Spinal cord (tissue), 10 donors: Measurements from ENCODE around the gene DHRS7C. TPM values are rescaled to one million over a fixed set of nuclear protein-coding genes. Genes with fewer than 3 reads are reported as not detected.
A peak's percentile ranks its signal among the peaks of the same experiment; 100 is the strongest.

Experiments
- DNase-seq, 6 donors: peaks; one replicate each; pipeline versions ENCODE4 v3.0.0 to v3.0.0-alpha.2; 2013 to 2015; ENCODE audit warnings: low spot score in 6 of 6, low read depth in 4 of 6
- H3K27ac ChIP-seq: one replicate; pipeline ENCODE4 v1.5.1; 2013; ENCODE audit warnings: low read depth, low read length, control low read depth
- H3K27me3 ChIP-seq: one replicate; pipeline ENCODE4 v1.6.1; 2013; ENCODE audit warnings: low read length; ENCODE audit not compliant: control insufficient read depth, insufficient read depth
- H3K36me3 ChIP-seq: one replicate; pipeline ENCODE4 v1.6.1; 2013; ENCODE audit warnings: low read length; ENCODE audit not compliant: control insufficient read depth, insufficient read depth
- H3K4me1 ChIP-seq: one replicate; pipeline ENCODE4 v1.6.1; 2013; ENCODE audit warnings: low read length; ENCODE audit not compliant: control insufficient read depth, insufficient read depth
- H3K4me3 ChIP-seq: one replicate; pipeline ENCODE4 v1.5.1; 2013; ENCODE audit warnings: low read depth, low read length, control low read depth
- H3K9me3 ChIP-seq: one replicate; pipeline ENCODE4 v1.6.1; 2013; ENCODE audit warnings: low read length; ENCODE audit not compliant: control insufficient read depth, insufficient read depth
- WGBS: methylation state at CpG from one replicate; pipeline ENCODE4 v1.1.5; 2013; ENCODE audit warnings: missing lambda C conversion rate; ENCODE audit not compliant: insufficient coverage; 5-methylcytosine and 5-hydroxymethylcytosine counted together
- long read RNA-seq, 4 donors: transcript quantifications; one replicate each; lab custom pipeline, GENCODE V29; 2026
- polyA plus RNA-seq, 2 donors: library from polyadenylated mRNA; unstranded; fragments of 120-200 nt; gene quantifications; one replicate each; pipeline ENCODE4 v1.2.1, GENCODE V29; 2013; ENCODE audit not compliant: insufficient read length in 2 of 2
- total RNA-seq, 2 donors: library from RNA; depleted of rRNA in 1 of 2; stranded (reverse); fragments of 120-200 nt in 1 of 2; fragments of >200 nt in 1 of 2; gene quantifications; one replicate each; pipeline versions ENCODE4 v1.2.3 to v1.2.4, GENCODE V29; 2013 to 2014
- donor health status: healthy.

The DHRS7C gene, protein sequence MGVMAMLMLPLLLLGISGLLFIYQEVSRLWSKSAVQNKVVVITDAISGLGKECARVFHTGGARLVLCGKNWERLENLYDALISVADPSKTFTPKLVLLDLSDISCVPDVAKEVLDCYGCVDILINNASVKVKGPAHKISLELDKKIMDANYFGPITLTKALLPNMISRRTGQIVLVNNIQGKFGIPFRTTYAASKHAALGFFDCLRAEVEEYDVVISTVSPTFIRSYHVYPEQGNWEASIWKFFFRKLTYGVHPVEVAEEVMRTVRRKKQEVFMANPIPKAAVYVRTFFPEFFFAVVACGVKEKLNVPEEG
- total RNA-seq, result not detected
- polyA plus RNA-seq, result under 1 TPM in 1 of 2 donors, not detected in 1; 0.18 TPM
- long read RNA-seq, donor 1, result 0 reads
- long read RNA-seq, donor 2, result 0 reads
- long read RNA-seq, donor 3, result 0 reads
- long read RNA-seq, donor 4, result 0 reads

DNA sequence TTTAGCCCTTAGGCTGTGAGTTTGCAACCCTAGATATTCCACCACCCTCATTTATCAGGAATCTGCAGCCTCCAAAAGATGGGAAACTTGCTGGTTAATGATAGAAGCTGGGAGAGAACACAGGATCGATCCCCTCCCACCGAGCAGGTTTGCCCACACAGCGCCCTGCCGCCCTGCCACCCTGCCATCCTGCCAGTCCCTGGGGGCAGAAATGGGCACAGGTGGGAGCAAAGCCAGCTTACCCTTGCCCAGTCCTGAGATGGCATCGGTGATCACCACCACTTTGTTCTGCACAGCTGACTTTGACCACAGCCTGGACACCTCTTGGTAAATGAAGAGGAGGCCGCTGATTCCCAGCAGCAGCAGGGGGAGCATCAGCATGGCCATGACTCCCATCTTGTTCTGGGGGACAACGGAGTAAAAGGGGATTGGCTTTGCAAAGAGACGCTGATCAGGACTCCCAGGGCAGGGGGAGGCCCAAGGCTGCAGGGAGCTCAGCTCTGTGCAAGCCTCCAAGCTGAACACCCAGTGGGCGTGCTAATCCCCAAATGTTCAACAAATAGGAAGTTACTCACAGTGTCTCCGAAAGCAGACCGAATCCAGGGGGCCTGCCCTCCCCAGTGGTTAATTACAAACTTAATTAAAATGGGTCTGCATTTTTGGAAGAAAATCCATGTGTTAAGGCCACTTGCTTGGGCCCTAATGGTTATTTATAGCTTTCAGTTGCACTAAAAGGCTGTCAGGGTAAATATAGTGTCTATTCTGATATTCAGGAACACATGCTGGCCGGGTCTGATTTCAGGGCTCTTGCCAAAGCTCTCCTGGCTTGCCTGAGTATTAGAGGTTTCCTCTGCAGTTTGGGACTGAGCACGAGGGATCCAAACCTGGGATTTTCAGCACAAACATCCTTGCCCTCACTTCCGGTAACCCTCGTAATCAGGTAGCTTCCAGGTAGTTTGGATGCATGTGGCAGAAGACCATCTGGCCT lies at the start of gene DHRS7C:
Gene DHRS7C, minus strand, starts transcription at position 704 of the 988 bp plus-strand sequence. Its CDS starts 308 bp downstream, at position 396.
- 61% methylated on average over 9 of the region's 15 CpGs for WGBS
- Histone ChIP-seq H3K36me3 (no peaks in the 10 kb centered on the region), H3K9me3 (no peaks in the 10 kb centered on the region), H3K4me1 (peaks cover 6% of the 10 kb centered on the region), H3K27me3 (no peaks in the 10 kb centered on the region), H3K4me3 (no peak within 1 kb of the TSS), H3K27ac (no peak within 1 kb of the TSS)
- peak in 3 of 6 donors; percentile 17 to 50 (median 34) for DNase-seq

DNA sequence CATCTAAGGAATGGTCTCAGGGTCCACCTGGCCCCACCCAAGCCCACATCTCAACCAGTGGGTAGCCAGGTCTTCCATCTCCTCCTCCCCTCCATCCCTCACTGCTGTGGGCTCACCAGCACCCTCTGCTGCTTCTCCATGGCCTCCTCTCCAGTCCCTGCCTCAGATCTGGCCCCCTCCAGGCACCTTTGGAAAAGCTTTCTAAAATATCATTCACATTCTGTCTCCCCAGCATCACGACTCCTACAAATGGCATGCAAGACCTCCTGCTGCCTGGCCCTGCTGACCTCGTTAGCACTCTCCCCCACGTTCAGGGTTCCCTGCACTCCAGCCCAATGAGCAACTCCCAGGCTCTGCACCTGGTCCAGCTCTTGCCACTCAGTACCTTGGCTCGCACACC lies 48.0 kb upstream of the DHRS7C start:
- H3K27ac ChIP-seq, result no peak overlapping the region
- no peak for DNase-seq
- no peaks in the 10 kb centered on the region for H3K27me3 ChIP-seq
- peaks cover 11% of the 10 kb centered on the region for H3K4me1 ChIP-seq
- WGBS, result 49% methylated on average over 4 of the region's 4 CpGs
- H3K9me3 ChIP-seq, result no peaks in the 10 kb centered on the region
- H3K4me3 ChIP-seq, result no peak overlapping the region
- H3K36me3 ChIP-seq, result no peaks in the 10 kb centered on the region

DNA sequence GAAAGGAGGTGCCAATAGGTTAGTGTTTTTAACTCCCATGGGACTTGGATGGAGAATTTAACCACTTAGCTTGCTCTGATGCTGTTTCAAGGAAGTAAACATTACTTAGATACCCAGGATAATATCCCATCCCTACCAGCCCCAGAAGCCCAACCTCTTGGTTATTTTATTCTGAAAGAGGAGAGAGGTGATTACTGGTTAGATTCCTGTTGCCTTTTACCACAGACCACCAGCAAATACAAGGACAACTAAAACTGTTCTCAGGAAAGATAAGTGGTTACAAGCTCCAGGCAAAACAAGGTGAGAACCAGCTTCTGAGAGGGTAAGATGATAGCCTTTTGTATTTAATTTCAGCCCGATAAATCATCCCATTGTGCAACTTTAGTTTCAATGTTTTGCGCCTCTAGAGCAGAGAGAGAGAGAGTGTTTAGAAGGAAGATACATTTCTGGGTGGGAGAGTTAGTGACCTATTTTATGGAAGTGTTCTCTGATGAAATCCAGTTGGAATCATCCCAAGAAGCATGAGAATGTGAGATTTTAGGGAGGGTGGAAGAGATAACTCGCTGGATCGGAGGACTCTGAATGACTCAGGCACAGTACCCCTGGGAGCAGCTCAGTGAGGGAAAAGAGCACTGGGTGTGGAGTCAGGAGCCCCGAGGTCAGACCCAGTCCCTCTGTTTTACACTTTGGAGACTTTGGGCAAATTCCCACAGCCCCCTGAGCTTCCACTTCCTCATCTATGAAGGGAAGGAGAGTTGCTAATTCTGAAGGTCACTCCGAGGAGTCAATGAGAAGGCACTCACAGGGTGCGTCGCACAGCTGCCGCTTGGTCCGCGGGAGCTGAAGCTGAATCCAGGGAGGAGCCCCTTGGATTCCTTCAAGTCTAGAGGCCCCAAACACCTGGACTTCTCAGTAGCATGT lies 46.4 kb upstream of the DHRS7C start:
- Histone ChIP-seq H3K27me3 (no peaks in the 10 kb centered on the region), H3K9me3 (no peaks in the 10 kb centered on the region), H3K4me3 (no peak overlapping the region), H3K36me3 (no peaks in the 10 kb centered on the region), H3K4me1 (peaks cover 11% of the 10 kb centered on the region), H3K27ac (no peak overlapping the region)
- DNase-seq, result peak in 1 of 6 donors; percentile 11
- 90% methylated on average over 7 of the region's 11 CpGs for WGBS

DNA sequence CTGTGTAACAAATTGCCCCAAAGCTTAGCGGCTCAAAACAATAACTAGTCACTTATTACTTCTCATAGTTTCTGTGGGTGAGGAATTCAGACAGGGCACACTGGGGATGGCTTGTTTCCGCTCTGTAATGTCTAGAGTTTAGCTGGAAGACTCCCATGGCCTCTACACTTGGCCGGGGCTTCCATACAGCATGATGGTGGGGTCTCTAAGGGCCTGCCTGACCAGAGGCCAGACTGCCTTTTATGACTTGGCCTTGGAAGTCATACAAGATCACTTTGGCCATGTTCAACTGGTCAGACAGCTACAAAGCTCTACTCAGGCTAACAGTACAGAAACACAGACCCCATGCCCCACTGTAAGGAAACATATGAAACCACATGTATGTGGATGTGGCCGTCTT lies 42.5 kb upstream of the DHRS7C start:
- Histone ChIP-seq H3K27me3 (no peaks in the 10 kb centered on the region), H3K4me1 (no peaks in the 10 kb centered on the region), H3K4me3 (no peak overlapping the region), H3K36me3 (no peaks in the 10 kb centered on the region), H3K27ac (no peak overlapping the region), H3K9me3 (no peaks in the 10 kb centered on the region)
- 100% methylated on average over 2 of the region's 4 CpGs for WGBS
- DNase-seq, result no peak

DNA sequence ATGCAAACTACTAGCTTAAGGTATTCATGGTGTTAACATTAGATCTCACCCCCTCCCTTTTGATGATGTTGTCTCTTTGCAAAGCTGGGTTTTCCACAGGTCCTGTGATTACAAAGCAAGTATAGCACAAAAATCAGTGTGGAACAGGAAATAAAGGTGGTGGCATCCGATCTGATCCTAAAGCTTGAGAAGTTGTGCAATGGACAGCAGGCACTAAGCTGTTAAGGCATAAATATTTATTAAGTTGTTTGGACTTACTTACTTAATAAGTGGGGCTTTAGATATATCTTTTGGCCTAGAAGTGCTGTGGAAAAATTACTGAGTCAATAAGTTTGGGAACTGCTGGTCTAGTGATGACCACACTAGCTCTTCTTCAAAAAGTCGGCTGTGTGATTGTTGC lies 39.3 kb upstream of the DHRS7C start:
- Histone ChIP-seq H3K4me1 (peaks cover 2% of the 10 kb centered on the region), H3K36me3 (no peaks in the 10 kb centered on the region), H3K27ac (no peak overlapping the region), H3K27me3 (no peaks in the 10 kb centered on the region), H3K9me3 (no peaks in the 10 kb centered on the region), H3K4me3 (no peak overlapping the region)
- 88% methylated on average over 1 of the region's 2 CpGs for WGBS
- DNase-seq, result no peak

DNA sequence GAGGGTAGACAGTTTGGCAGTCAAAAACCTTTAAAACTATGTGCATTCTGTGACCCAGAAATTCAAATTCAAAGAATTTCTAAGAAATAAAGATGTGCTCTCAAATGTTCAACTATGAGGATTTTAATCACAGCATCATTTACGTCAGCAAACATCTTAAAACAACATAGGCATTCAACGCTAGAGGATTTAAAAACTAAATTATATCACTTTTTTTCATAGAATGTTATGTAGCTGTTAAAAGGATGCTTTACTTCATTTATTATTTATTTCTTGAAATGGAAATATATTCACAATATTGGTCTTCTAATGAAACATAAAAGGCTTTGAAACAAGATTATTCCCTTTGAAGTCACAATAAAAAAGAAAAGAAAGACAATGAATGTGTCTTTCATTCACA lies 38.0 kb upstream of the DHRS7C start:
- WGBS, result no CpG with 5 or more reads among the region's 2 CpGs
- Histone ChIP-seq H3K9me3 (no peaks in the 10 kb centered on the region), H3K36me3 (no peaks in the 10 kb centered on the region), H3K4me3 (no peak overlapping the region), H3K27me3 (no peaks in the 10 kb centered on the region), H3K4me1 (peaks cover 5% of the 10 kb centered on the region), H3K27ac (no peak overlapping the region)
- DNase-seq, result no peak

DNA sequence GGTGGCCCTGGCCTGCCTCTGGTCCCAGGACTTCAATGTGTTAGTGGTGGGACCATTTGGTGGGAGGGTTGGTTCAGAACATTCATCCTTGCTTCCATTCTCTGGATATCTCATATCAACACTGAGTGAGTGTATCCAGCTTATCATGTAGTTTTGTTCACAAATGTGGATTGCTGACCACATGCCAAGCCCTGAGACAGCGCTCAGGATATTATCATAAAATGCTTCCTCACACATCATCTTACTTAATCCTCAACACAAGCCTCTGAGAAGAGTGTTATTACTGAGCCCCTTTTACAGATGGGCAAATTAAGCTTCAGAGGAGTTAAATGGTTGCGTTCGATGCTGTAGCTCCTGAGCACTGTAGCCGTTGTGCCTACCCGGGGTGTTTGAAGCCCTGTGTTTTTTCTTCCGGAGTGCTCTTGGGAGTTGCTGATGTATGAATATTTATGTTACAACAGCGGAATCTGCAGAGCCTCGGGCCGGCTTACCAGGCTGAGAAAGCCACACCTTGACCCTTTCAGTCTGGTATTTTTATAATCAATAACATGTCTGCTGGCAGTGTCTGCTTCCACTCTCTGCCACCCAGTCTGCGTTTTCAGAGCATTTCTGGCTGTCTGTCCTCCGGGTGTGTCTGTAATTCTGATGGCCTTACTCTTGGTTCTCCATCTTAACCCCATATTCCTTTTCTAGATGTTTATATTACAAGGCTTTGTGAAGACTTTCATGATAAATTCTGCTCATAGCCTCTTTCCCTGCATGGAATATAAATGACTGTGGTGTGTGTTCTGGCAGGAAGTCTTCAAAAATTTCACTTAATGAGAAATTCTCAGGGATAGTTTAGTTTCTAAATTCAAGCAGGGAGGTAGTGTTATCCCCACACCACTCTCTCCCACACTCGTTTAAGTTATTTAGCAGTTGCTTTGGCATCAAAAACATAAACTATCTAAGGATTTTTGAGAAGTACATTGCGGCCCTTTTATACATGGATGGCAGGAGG lies 37.2 kb upstream of the DHRS7C start:
- Histone ChIP-seq H3K36me3 (no peaks in the 10 kb centered on the region), H3K4me1 (peaks cover 5% of the 10 kb centered on the region), H3K4me3 (no peak overlapping the region), H3K9me3 (no peaks in the 10 kb centered on the region), H3K27me3 (no peaks in the 10 kb centered on the region), H3K27ac (no peak overlapping the region)
- peak in 1 of 6 donors; percentile 20 for DNase-seq
- 72% methylated on average over 4 of the region's 13 CpGs for WGBS

DNA sequence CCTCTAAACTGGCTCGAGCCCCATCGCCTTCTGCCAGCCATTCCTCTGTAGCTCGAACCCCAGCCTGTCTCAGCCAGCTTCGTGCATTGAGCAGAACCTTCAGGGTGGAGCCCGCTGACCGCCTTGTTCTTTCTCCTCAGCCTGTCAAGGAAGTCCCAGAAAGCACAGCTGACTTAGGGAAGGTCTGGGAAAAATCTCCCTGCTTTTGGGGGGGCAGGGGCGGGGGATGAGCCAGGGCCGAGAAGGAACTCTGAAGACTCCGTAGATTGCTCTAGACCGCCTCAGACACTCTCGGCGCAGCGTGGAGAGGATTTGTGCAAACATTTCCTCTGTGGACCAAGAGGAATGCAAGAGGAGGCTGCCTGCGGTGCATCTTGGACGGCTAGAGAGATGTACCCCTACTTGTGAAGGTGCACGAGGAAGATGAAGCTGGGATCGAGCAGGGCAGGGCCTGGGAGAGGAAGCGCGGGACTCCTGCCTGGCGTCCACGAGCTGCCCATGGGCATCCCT lies 34.3 kb upstream of the DHRS7C start, which contains the start of gene GLP2R:
Gene GLP2R, plus strand, starts transcription at position 284 of the 510 bp plus-strand sequence. Its CDS starts 140 bp downstream, at position 424.
- Histone ChIP-seq H3K27ac (no peak within 1 kb of the TSS), H3K36me3 (no peaks in the 10 kb centered on the region), H3K27me3 (no peaks in the 10 kb centered on the region), H3K9me3 (no peaks in the 10 kb centered on the region), H3K4me3 (no peak within 1 kb of the TSS), H3K4me1 (peaks cover 5% of the 10 kb centered on the region)
- 63% methylated on average over 20 of the region's 21 CpGs for WGBS
- DNase-seq, result no peak
